CD14-positive monocyte (primary cell): ENCODE results near the gene SNX25. TPM values are rescaled to one million over a fixed set of nuclear protein-coding genes. Genes with fewer than 3 reads are reported as not detected.

ENCODE experiments used
- DNase-seq, 3 donors: peaks; one replicate each; pipeline ENCODE4 v3.0.0-alpha.2; 2011 to 2022
- H2AFZ ChIP-seq: 2 replicates; pipeline ENCODE4 v1.6.0; 2012; ENCODE audit warnings: mild to moderate bottlenecking, low read depth, low read length, inconsistent platforms; ENCODE audit not compliant: insufficient read depth, poor library complexity, severe bottlenecking
- H3K27ac ChIP-seq, 2 donors: 1 replicate in 1 of 2; 2 replicates in 1 of 2; pipeline ENCODE4 v1.5.1; 2012 to 2013; ENCODE audit warnings: low read length in 2 of 2, control low read depth in 1 of 2, inconsistent platforms in 1 of 2, low read depth in 1 of 2, mild to moderate bottlenecking in 1 of 2
- H3K27me3 ChIP-seq, 2 donors: one replicate each; pipeline versions ENCODE4 v1.6.0 to v1.6.1; 2011 to 2013; ENCODE audit warnings: low read length in 2 of 2; ENCODE audit not compliant: control insufficient read depth in 2 of 2, insufficient read depth in 2 of 2
- H3K36me3 ChIP-seq, 2 donors: replicated peaks in 1 of 2; 1 replicate in 1 of 2; 2 replicates in 1 of 2; pipeline versions ENCODE4 v1.5.1 to v1.6.1; 2012 to 2013; ENCODE audit warnings: low read length in 2 of 2, control low read depth in 1 of 2, inconsistent platforms in 1 of 2, mild to moderate bottlenecking in 1 of 2; ENCODE audit not compliant: insufficient read depth in 2 of 2, control insufficient read depth in 1 of 2
- H3K4me1 ChIP-seq, 2 donors: 1 replicate in 1 of 2; 2 replicates in 1 of 2; pipeline versions ENCODE4 v1.5.1 to v1.6.1; 2012 to 2013; ENCODE audit warnings: low read length in 2 of 2, control low read depth in 1 of 2, inconsistent platforms in 1 of 2, mild to moderate bottlenecking in 1 of 2, moderate library complexity in 1 of 2; ENCODE audit not compliant: insufficient read depth in 2 of 2, control insufficient read depth in 1 of 2
- H3K4me2 ChIP-seq: replicated peaks from 2 replicates; pipeline ENCODE3; 2012; ENCODE audit warnings: low read length, moderate library complexity, mild to moderate bottlenecking; ENCODE audit not compliant: poor library complexity, severe bottlenecking; ENCODE audit errors: extremely low read depth
- H3K4me3 ChIP-seq, 3 experiments: fragments of 200-600 bp in 1 of 3; sonication (generic) in 1 of 3; replicated peaks in 1 of 3; 1 replicate in 2 of 3; 2 replicates in 1 of 3; pipeline ENCODE4 v1.5.1; 2011 to 2013; ENCODE audit warnings: low read length in 3 of 3, mild to moderate bottlenecking in 3 of 3, control low read depth in 2 of 3, low read depth in 2 of 3, inconsistent platforms in 1 of 3, moderate library complexity in 1 of 3
- H3K79me2 ChIP-seq: 2 replicates; pipeline ENCODE4 v1.6.0; 2012; ENCODE audit warnings: mild to moderate bottlenecking, control low read depth, inconsistent platforms, low read length, moderate library complexity; ENCODE audit not compliant: insufficient read depth
- H3K9ac ChIP-seq: 2 replicates; pipeline ENCODE4 v1.6.0; 2017; ENCODE audit warnings: low read length, mild to moderate bottlenecking; ENCODE audit not compliant: insufficient read depth, poor library complexity, severe bottlenecking
- H3K9me3 ChIP-seq, 2 donors: replicated peaks in 1 of 2; 1 replicate in 1 of 2; 2 replicates in 1 of 2; pipeline versions ENCODE4 v1.5.1 to v1.6.1; 2012 to 2013; ENCODE audit warnings: low read length in 2 of 2, control low read depth in 1 of 2; ENCODE audit not compliant: control insufficient read depth in 1 of 2, insufficient read depth in 1 of 2
- H4K20me1 ChIP-seq: 2 replicates; pipeline ENCODE4 v1.6.0; 2012; ENCODE audit warnings: mild to moderate bottlenecking, low read length, control low read depth, moderate library complexity; ENCODE audit not compliant: insufficient read depth
- H3K27ac Mint-ChIP-seq, 7 donors: one replicate each; pipeline ENCODE4 v1.8.0; 2020; ENCODE audit warnings: mild to moderate bottlenecking in 7 of 7, mixed read lengths in 7 of 7, moderate library complexity in 6 of 7, inconsistent platforms in 2 of 7
- H3K27me3 Mint-ChIP-seq, 3 donors: one replicate each; pipeline ENCODE4 v1.8.0; 2021 to 2022; ENCODE audit warnings: low read depth in 3 of 3, mild to moderate bottlenecking in 3 of 3, mixed read lengths in 3 of 3, moderate library complexity in 3 of 3, inconsistent platforms in 1 of 3
- H3K36me3 Mint-ChIP-seq, 2 donors: one replicate each; pipeline ENCODE4 v1.8.0; 2020; ENCODE audit warnings: mixed read lengths in 2 of 2, inconsistent platforms in 1 of 2, mild to moderate bottlenecking in 1 of 2
- H3K4me1 Mint-ChIP-seq: one replicate; pipeline ENCODE4 v1.8.0; 2020; ENCODE audit warnings: mild to moderate bottlenecking, mixed read lengths
- H3K4me3 Mint-ChIP-seq, 2 donors: one replicate each; pipeline ENCODE4 v1.8.0; 2020; ENCODE audit warnings: mild to moderate bottlenecking in 2 of 2, mixed read lengths in 2 of 2, moderate library complexity in 1 of 2
- H3K9me3 Mint-ChIP-seq, 7 donors: one replicate each; pipeline ENCODE4 v1.8.0; 2020 to 2022; ENCODE audit warnings: mixed read lengths in 7 of 7, mild to moderate bottlenecking in 6 of 7, moderate library complexity in 6 of 7, inconsistent platforms in 2 of 7
- WGBS: methylation state at CpG from one replicate; pipeline ENCODE4 v1.1.5; 2013; ENCODE audit warnings: missing lambda C conversion rate; ENCODE audit not compliant: insufficient coverage; 5-methylcytosine and 5-hydroxymethylcytosine counted together
- intact Hi-C, 2 donors: fragments of 100-400 bp; cut with micrococcal nuclease; formaldehyde crosslinking; loops; one replicate each; pipeline versions ENCODE4 v1.15.0 to v1.15.1; 2023
- polyA plus RNA-seq, 3 donors: library from polyadenylated mRNA; depleted of rRNA in 1 of 3; unstranded in 2 of 3; stranded (reverse) in 1 of 3; fragments of 300-500 nt in 2 of 3; fragments of >200 nt in 1 of 3; fragmentation: Illumina TruSeq in 2 of 3; gene quantifications; 1 replicate in 2 of 3; 2 replicates in 1 of 3; pipeline ENCODE4 v1.2.3, GENCODE V29; 2012 to 2021
- TF ChIP-seq, protein P1 (sequence below): fragments of 200-600 bp; IDR thresholded peaks from one replicate; pipeline ENCODE4 v1.8.0; 2022; ENCODE audit warnings: antibody characterized with exemption, mild to moderate bottlenecking

Gene SNX25
- polyA plus RNA-seq, 3 donors, result 0.31 to 0.40 (median 0.36) TPM

DNA sequence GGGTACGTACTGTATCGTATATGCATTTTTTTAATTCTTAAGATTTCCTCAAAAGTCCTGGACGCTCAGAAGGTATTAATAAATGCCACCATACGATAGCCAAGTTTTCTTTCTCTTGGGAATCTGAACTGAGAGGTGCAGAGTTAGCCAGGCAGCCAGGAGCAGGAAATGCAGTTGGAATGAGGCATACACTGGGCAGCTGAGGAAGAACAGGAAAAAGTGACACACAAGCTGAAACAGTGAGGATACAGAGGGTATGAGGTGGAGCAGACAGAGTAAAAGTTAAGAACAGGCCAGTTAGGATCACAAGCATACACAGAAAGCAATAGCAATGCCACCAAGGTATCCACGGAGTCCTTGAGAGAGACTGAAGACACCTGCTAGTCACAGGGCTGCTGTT, 203.0 kb downstream of the SNX25 start:
- peaks cover 28 to 64% of the 10 kb centered on the region in 2 donors for H3K36me3 ChIP-seq
- no peak for DNase-seq
- H3K4me3 ChIP-seq, result no peak overlapping the region
- Mint-ChIP-seq H3K9me3 (peaks cover 0 to 3% (median 1%) of the 10 kb centered on the region in 7 donors), H3K36me3 (peaks cover 37 to 48% of the 10 kb centered on the region in 2 donors), H3K4me3 (no peak overlapping the region), H3K27ac (peak overlapping the region in 1 of 7 donors; percentile 1), H3K27me3 (no peaks in the 10 kb centered on the region), H3K4me1 (peaks cover 13% of the 10 kb centered on the region)
- H4K20me1 ChIP-seq, result no peaks in the 10 kb centered on the region
- intact Hi-C loops, result no loop called here
- no peak overlapping the region for H3K4me2 ChIP-seq
- H3K9me3 ChIP-seq, result no peaks in the 10 kb centered on the region
- H3K27ac ChIP-seq, result peak overlapping the region in 1 of 2 donors; percentile 11
- WGBS, result 97% methylated on average over 3 of the region's 5 CpGs
- H2AFZ ChIP-seq, result no peak overlapping the region
- H3K4me1 ChIP-seq, result peaks cover 0 to 13% of the 10 kb centered on the region in 2 donors
- H3K9ac ChIP-seq, result no peak overlapping the region
- H3K27me3 ChIP-seq, result no peaks in the 10 kb centered on the region
- no peaks in the 10 kb centered on the region for H3K79me2 ChIP-seq
- TF ChIP-seq, protein P1, sequence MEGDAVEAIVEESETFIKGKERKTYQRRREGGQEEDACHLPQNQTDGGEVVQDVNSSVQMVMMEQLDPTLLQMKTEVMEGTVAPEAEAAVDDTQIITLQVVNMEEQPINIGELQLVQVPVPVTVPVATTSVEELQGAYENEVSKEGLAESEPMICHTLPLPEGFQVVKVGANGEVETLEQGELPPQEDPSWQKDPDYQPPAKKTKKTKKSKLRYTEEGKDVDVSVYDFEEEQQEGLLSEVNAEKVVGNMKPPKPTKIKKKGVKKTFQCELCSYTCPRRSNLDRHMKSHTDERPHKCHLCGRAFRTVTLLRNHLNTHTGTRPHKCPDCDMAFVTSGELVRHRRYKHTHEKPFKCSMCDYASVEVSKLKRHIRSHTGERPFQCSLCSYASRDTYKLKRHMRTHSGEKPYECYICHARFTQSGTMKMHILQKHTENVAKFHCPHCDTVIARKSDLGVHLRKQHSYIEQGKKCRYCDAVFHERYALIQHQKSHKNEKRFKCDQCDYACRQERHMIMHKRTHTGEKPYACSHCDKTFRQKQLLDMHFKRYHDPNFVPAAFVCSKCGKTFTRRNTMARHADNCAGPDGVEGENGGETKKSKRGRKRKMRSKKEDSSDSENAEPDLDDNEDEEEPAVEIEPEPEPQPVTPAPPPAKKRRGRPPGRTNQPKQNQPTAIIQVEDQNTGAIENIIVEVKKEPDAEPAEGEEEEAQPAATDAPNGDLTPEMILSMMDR, result no peak

Other genes with a start within 250 kb of the SNX25 start
- not detected for gene HELT, start 191.1 kb upstream of the SNX25 start, polyA plus RNA-seq
- gene SLC25A4, start 66.3 kb upstream of the SNX25 start, polyA plus RNA-seq, result under 1 TPM in 1 of 3 donors, not detected in 2; 0.07 TPM
- gene CFAP97, start 5.6 kb upstream of the SNX25 start, polyA plus RNA-seq, result 10 to 100 TPM in 2 of 3 donors, 1 to 10 TPM in 1; 2.7 to 16.8 (median 12.3) TPM
- under 1 TPM; 0.04 to 0.10 (median 0.09) TPM for gene LRP2BP, start 186.3 kb downstream of the SNX25 start, polyA plus RNA-seq
- 1 to 10 TPM; 4.2 to 6.5 (median 5.4) TPM for gene ANKRD37, start 187.2 kb downstream of the SNX25 start, polyA plus RNA-seq
- gene UFSP2, start 216.4 kb downstream of the SNX25 start, polyA plus RNA-seq, result 10 to 100 TPM in 2 of 3 donors, 1 to 10 TPM in 1; 6.8 to 23.5 (median 13.8) TPM